Activated naive CD4-positive, alpha-beta T cell treated with anti-CD3 and anti-CD28 coated beads for 36 hours (primary cell): ENCODE data around the gene YJU2. TPM values are rescaled to one million over a fixed set of nuclear protein-coding genes. Genes with fewer than 3 reads are reported as not detected.
"Not testable (repeated sequence)": the region's sequence is repeated elsewhere in the genome, so short reads cannot be mapped to it uniquely, and the experiment has no call there.

Experiments
- CTCF ChIA-PET: fragments of 350-600 bp; sonication (Branson Sonifier 250); formaldehyde crosslinking; loops from one replicate; lab custom pipeline; 2021; ENCODE audit warnings: antibody characterized with exemption; lab: Charles Lee
- DNase-seq: peaks from one replicate; pipeline ENCODE4 v3.0.0-alpha.2; 2020
- H3K27ac Mint-ChIP-seq: one replicate; pipeline ENCODE4 v1.8.0; 2021; ENCODE audit warnings: mild to moderate bottlenecking, mixed read lengths
- H3K27me3 Mint-ChIP-seq: one replicate; pipeline ENCODE4 v1.8.0; 2021; ENCODE audit warnings: low read depth, mixed read lengths
- H3K36me3 Mint-ChIP-seq: one replicate; pipeline ENCODE4 v1.8.0; 2021; ENCODE audit warnings: low read depth, mixed read lengths
- H3K4me1 Mint-ChIP-seq: one replicate; pipeline ENCODE4 v1.8.0; 2021; ENCODE audit warnings: low read depth, mixed read lengths
- H3K4me3 Mint-ChIP-seq: one replicate; pipeline ENCODE4 v1.8.0; 2021; ENCODE audit warnings: mild to moderate bottlenecking, moderate library complexity, mixed read lengths
- H3K9me3 Mint-ChIP-seq: one replicate; pipeline ENCODE4 v1.8.0; 2021; ENCODE audit warnings: mixed read lengths
- intact Hi-C: fragments of 100-400 bp; cut with micrococcal nuclease; formaldehyde crosslinking; loops from one replicate; pipeline ENCODE4 v1.15.1; 2023
- total RNA-seq, 2 experiments: library from RNA; stranded (reverse); gene quantifications; one replicate each; pipeline ENCODE4 v1.2.3, GENCODE V29; 2021

The YJU2 gene
- total RNA-seq, 2 experiments from 2014 or later: 28.5 to 29.8 TPM

DNA sequence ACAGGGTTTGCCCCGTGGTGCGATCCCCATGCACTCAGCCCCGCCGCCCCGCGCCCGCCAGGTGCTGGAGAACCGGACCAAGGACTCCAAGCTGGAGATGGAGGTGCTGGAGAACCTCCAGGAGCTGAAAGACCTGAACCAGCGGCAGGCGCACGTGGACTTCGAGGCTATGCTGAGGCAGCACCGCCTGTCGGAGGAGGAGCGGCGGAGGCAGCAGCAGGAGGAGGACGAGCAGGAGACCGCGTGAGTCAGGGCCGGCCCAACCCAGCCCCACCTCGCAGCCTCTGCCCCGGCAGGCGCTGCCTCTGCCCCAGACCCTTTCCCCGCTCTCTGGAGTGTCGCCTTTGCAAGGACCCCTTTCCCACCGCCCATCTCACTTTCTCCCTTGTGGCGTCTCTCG, 11.3 kb downstream of the YJU2 start:
- Mint-ChIP-seq H3K4me3 (no peak overlapping the region), H3K27me3 (no peaks in the 10 kb centered on the region), H3K9me3 (peaks cover 1% of the 10 kb centered on the region), H3K4me1 (peaks cover 1% of the 10 kb centered on the region), H3K27ac (no peak overlapping the region), H3K36me3 (peaks cover 40% of the 10 kb centered on the region)
- CTCF ChIA-PET: interaction anchor here (2.2 kb wide), 1 partner anchor 9 kb away, joined by 6 read pairs; no protein-coding TSS in a partner anchor
- DNase-seq: no peak
- intact Hi-C loops: no loop called here

DNA sequence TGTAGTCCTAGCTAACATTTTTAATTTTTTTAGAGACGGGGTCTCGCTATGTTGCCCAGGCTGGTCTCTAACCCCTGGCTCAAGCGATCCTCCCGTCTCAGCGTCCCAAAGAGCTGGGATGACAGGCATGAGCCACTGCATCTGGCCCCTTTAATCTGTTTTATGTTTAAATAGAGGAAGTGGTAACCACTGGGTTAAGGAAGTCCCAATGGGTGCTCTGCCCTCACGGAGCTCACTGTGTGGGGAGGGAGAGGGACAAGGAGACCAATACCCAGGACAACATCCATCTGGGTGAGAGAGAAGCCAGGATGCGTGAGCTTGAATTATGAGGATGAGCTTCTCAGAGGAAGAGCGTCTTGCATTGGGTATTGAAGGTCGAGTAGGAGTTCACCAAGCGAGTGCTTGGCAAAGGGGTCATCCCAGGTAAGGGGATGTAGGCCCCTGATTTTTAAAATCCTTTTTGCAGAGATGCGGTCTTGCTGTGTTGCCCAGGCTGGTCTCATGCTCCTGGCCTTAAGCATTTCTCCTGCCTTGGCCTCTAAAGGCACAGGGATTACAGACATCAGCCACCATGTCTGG, 13.8 kb downstream of the YJU2 start:
- peaks cover 16% of the 10 kb centered on the region for H3K4me1 Mint-ChIP-seq
- peaks cover 1% of the 10 kb centered on the region for H3K9me3 Mint-ChIP-seq
- CTCF ChIA-PET: interaction anchor here (0.7 to 0.9 kb wide), 3 partner anchors 28 to 264 kb away, joined by 3 read pairs; no protein-coding TSS in a partner anchor
- no peak overlapping the region for H3K27ac Mint-ChIP-seq
- no peak for DNase-seq
- H3K27me3 Mint-ChIP-seq: no peaks in the 10 kb centered on the region
- intact Hi-C loops: no loop called here
- H3K4me3 Mint-ChIP-seq: no peak overlapping the region
- H3K36me3 Mint-ChIP-seq: peaks cover 34% of the 10 kb centered on the region

DNA sequence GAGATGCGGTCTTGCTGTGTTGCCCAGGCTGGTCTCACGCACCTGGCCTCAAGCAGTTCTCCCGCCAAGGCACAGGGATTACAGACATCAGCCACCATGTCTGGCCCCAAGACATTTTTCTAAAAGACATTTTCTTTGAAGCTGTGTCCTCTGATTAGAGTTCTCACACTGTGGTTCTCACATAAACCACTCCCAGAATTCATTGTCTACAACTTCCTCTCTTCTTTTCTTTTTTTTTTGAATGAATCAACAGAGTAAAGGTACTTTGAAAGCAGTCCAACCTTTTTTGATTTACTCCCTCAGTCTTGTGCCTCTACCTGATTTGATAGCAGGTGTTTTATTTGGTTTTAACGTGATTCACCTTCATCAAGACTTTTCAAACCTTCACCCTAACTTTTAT, 17.9 kb downstream of the YJU2 start:
- no peaks in the 10 kb centered on the region for H3K27me3 Mint-ChIP-seq
- intact Hi-C loops: loop anchor here (5.0 kb wide), 1 partner anchor 37 kb away; the partner anchor contains the start of genes FSD1 and TMIGD2
- peaks cover 20% of the 10 kb centered on the region for H3K4me1 Mint-ChIP-seq
- CTCF ChIA-PET: interaction anchor here (0.7 to 1.2 kb wide), 3 partner anchors 88 to 203 kb away, joined by 5 to 8 read pairs (median 5); no protein-coding TSS in a partner anchor
- no peaks in the 10 kb centered on the region for H3K9me3 Mint-ChIP-seq
- no peak overlapping the region for H3K4me3 Mint-ChIP-seq
- peak overlapping the region; percentile 78 for H3K27ac Mint-ChIP-seq
- DNase-seq: no peak
- peaks cover 35% of the 10 kb centered on the region for H3K36me3 Mint-ChIP-seq

DNA sequence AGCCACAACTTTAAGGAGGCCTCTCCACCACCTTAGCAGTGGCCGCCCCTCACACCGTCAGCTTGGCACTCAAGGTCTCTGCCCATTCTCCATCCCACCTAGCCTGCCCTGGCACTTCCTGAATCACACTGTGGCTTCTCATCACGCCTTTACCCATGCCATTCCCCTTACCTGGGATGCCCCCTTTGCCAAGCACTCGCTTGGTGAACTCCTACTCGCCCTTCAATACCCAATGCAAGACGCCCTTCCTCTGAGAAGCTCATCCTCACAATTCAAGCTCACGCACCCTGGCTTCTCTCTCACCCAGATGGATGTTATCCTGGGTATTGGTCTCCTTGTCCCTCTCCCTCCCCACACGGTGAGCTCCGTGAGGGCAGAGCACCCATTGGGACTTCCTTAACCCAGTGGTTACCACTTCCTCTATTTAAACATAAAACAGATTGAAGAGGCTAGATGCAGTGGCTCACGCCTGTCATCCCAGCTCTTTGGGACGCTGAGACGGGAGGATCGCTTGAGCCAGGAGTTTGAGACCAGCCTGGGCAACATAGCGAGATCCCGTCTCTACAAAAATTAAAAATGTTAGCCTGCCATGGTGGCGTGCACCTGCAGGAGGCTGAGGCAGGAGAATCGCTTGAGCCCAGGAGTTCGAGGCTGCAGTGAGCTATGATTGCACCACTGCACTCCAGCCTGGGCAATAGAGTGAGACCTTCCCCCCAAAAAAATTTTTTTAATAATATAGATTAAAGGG, 19.5 kb downstream of the YJU2 start:
- CTCF ChIA-PET: interaction anchor here (0.5 to 3.5 kb wide), 28 partner anchors 9 to 243 kb away, joined by 3 to 53 read pairs (median 4); partner anchors contain the start of genes CHAF1A, MPND, SH3GL1 and STAP2
- Mint-ChIP-seq H3K4me1 (peaks cover 20% of the 10 kb centered on the region), H3K27me3 (no peaks in the 10 kb centered on the region), H3K9me3 (no peaks in the 10 kb centered on the region), H3K36me3 (peaks cover 32% of the 10 kb centered on the region), H3K4me3 (no peak overlapping the region), H3K27ac (no peak overlapping the region)
- no peak for DNase-seq
- intact Hi-C loops: loop anchor here (2.0 to 5.0 kb wide), 2 partner anchors 36 to 76 kb away; partner anchors contain the start of genes FSD1, MPND and TMIGD2

- peaks cover 35% of the 10 kb centered on the region for H3K36me3 Mint-ChIP-seq
- H3K27me3 Mint-ChIP-seq: no peaks in the 10 kb centered on the region
- peaks cover 20% of the 10 kb centered on the region for H3K4me1 Mint-ChIP-seq
- no peak overlapping the region for H3K27ac Mint-ChIP-seq
- no peak overlapping the region for H3K4me3 Mint-ChIP-seq
- CTCF ChIA-PET: interaction anchor here (0.5 to 3.5 kb wide), 30 partner anchors 8 to 502 kb away, joined by 3 to 53 read pairs (median 4); partner anchors contain the start of genes CHAF1A, SH3GL1, STAP2 and TMIGD2
- intact Hi-C loops: loop anchor here (1.0 to 5.0 kb wide), 6 partner anchors 35 to 258 kb away; partner anchors contain the start of genes FSD1, MPND, SH3GL1 and STAP2
- no peaks in the 10 kb centered on the region for H3K9me3 Mint-ChIP-seq
- peak; percentile 79 for DNase-seq
Measured at GRCh38 chr19:4267101-4267900, 20.4 kb downstream of the YJU2 start.

- DNase-seq: no peak
- H3K27ac Mint-ChIP-seq: no peak overlapping the region
- H3K36me3 Mint-ChIP-seq: peaks cover 35% of the 10 kb centered on the region
- CTCF ChIA-PET: interaction anchor here (0.7 to 3.5 kb wide), 10 partner anchors 9 to 501 kb away, joined by 3 to 53 read pairs (median 5); no protein-coding TSS in a partner anchor
- no peak overlapping the region for H3K4me3 Mint-ChIP-seq
- H3K4me1 Mint-ChIP-seq: peaks cover 18% of the 10 kb centered on the region
- H3K9me3 Mint-ChIP-seq: no peaks in the 10 kb centered on the region
- H3K27me3 Mint-ChIP-seq: no peaks in the 10 kb centered on the region
- intact Hi-C loops: loop anchor here (1.0 to 5.0 kb wide), 6 partner anchors 34 to 257 kb away; partner anchors contain the start of genes FSD1, MPND, SH3GL1 and STAP2
Measured at GRCh38 chr19:4267901-4268815, 21.3 kb downstream of the YJU2 start.

GRCh38 chr19:4268816-4269430, 22.0 kb downstream of the YJU2 start:
- Mint-ChIP-seq H3K9me3 (no peaks in the 10 kb centered on the region), H3K36me3 (peaks cover 32% of the 10 kb centered on the region), H3K27me3 (no peaks in the 10 kb centered on the region), H3K4me3 (no peak overlapping the region), H3K4me1 (peaks cover 11% of the 10 kb centered on the region), H3K27ac (no peak overlapping the region)
- DNase-seq: no peak
- CTCF ChIA-PET: interaction anchor here (1.1 to 3.5 kb wide), 3 partner anchors 9 to 84 kb away, joined by 4 to 53 read pairs (median 29); no protein-coding TSS in a partner anchor
- intact Hi-C loops: loop anchor here (5.0 kb wide), 1 partner anchor 33 kb away; the partner anchor contains the start of genes FSD1 and TMIGD2

- Mint-ChIP-seq H3K4me3 (no peak overlapping the region), H3K27me3 (no peaks in the 10 kb centered on the region), H3K9me3 (no peaks in the 10 kb centered on the region), H3K4me1 (no peaks in the 10 kb centered on the region), H3K36me3 (peaks cover 8% of the 10 kb centered on the region), H3K27ac (no peak overlapping the region)
- no peak for DNase-seq
- CTCF ChIA-PET: no interaction called here
- intact Hi-C loops: no loop called here
Measured at GRCh38 chr19:4272894-4273293, 26.0 kb downstream of the YJU2 start.

- H3K27ac Mint-ChIP-seq, H3K27me3 Mint-ChIP-seq, H3K4me1 Mint-ChIP-seq, DNase-seq, H3K9me3 Mint-ChIP-seq, H3K4me3 Mint-ChIP-seq, intact Hi-C loops, H3K36me3 Mint-ChIP-seq: not testable (repeated sequence)
- CTCF ChIA-PET: interaction anchor here (1.6 kb wide), 1 partner anchor 78 kb away, joined by 6 read pairs; no protein-coding TSS in a partner anchor
Measured at GRCh38 chr19:4274321-4274686, 27.4 kb downstream of the YJU2 start.

DNA sequence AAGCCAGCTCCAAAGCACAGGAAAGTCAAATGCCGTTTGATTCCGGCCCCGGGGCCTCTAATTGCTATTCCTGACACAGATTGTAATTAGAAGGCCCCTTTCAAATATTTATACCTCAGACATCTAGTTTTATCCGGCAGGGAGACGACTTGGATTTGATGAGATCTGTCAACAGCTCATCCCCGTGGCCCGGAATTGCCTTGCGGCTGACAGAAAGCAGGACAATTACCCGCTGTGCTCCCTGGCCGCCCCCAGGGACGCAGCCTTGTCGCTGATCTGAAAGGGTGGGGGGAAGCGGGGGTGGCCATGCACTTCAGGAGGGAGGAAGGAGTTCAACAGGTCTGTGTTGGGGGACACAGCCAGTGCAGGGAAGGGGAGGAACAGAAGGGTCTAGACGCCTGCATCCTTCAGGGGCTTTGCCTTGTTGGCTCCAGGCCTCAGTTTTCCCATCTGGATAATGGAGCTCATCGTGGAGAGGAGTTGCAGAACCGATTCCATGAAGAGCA, 30.4 kb downstream of the YJU2 start:
- peaks cover under 1% of the 10 kb centered on the region for H3K36me3 Mint-ChIP-seq
- CTCF ChIA-PET: interaction anchor here (1.1 to 3.0 kb wide), 3 partner anchors 9 to 75 kb away, joined by 4 to 11 read pairs (median 4); no protein-coding TSS in a partner anchor
- no peak overlapping the region for H3K4me3 Mint-ChIP-seq
- H3K27me3 Mint-ChIP-seq: peaks cover 18% of the 10 kb centered on the region
- no peaks in the 10 kb centered on the region for H3K9me3 Mint-ChIP-seq
- H3K4me1 Mint-ChIP-seq: peaks cover 7% of the 10 kb centered on the region
- no peak overlapping the region for H3K27ac Mint-ChIP-seq
- DNase-seq: no peak
- intact Hi-C loops: no loop called here
